ENCODE results near the gene ITIH2.

Gene ITIH2

GRCh38 chr10:7704071-7705016, 1.2 kb downstream of the ITIH2 start:
- Histone ChIP-seq H3K79me1 (ENCODE audit: low read depth, low read length) (no peaks in the 10 kb centered on the region), H3K4me3 (ENCODE audit: low read length in 2 of 2) (no peak overlapping the region), H3K23ac (ENCODE audit: low read depth, low read length, poor library complexity) (no peak overlapping the region), H3K9me3 (replicated peaks in 1 of 2; ENCODE audit: control insufficient read depth in 2 of 2, insufficient read depth in 1 of 2, low read depth in 1 of 2, low read length in 2 of 2) (no peaks in the 10 kb centered on the region), H2BK5ac (ENCODE audit: low read length) (no peak overlapping the region), H2AK5ac (ENCODE audit: low read depth, low read length) (no peak overlapping the region), H2BK15ac (ENCODE audit: low read length) (no peak overlapping the region), H3K18ac (ENCODE audit: low read length) (no peak overlapping the region), H3K14ac (ENCODE audit: low read length) (no peak overlapping the region), H4K91ac (ENCODE audit: low read depth, low read length, poor library complexity) (no peak overlapping the region), H2BK120ac (ENCODE audit: low read depth, low read length) (no peak overlapping the region), H2BK12ac (ENCODE audit: low read length) (no peak overlapping the region), H3K9ac (ENCODE audit: low read depth, low read length, poor library complexity) (no peak overlapping the region), H3K4me2 (ENCODE audit: insufficient read depth, low read length, poor library complexity, severe bottlenecking) (no peak overlapping the region), H3K27ac (replicated peaks; ENCODE audit: low read length) (no peak overlapping the region), H4K8ac (ENCODE audit: low read depth, low read length) (no peak overlapping the region), H3K4ac (ENCODE audit: low read length) (no peak overlapping the region), H3K27me3 (ENCODE audit: control insufficient read depth in 3 of 3, insufficient read depth in 3 of 3, low read depth in 1 of 3, low read length in 3 of 3) (peaks cover 0 to 6% (median 0%) of the 10 kb centered on the region in 3 experiments), H3K36me3 (replicated peaks in 1 of 2; ENCODE audit: control insufficient read depth in 2 of 2, insufficient read depth in 2 of 2, low read length in 2 of 2) (no peaks in the 10 kb centered on the region), H3K4me1 (ENCODE audit: control insufficient read depth in 2 of 2, insufficient read depth in 1 of 2, low read depth in 1 of 2, low read length in 2 of 2) (no peaks in the 10 kb centered on the region), H2AFZ (ENCODE audit: low read length) (no peak overlapping the region)
- no CpG with 5 or more reads among the region's 8 CpGs for WGBS, 2 donors (ENCODE audit: extremely low coverage in 2 of 2, insufficient read length in 2 of 2, insufficient replicate concordance in 1 of 2)
- DNase-seq (ENCODE audit: low spot score): no peak

- H3K14ac ChIP-seq (ENCODE audit: low read length): no peak overlapping the region
- H4K91ac ChIP-seq (ENCODE audit: low read depth, low read length, poor library complexity): no peak overlapping the region
- H3K27me3 ChIP-seq (ENCODE audit: control insufficient read depth in 3 of 3, insufficient read depth in 3 of 3, low read depth in 1 of 3, low read length in 3 of 3): peaks cover 0 to 6% (median 0%) of the 10 kb centered on the region in 3 experiments
These were observed 2.2 kb downstream of the ITIH2 start for GRCh38 chr10:7705341-7705740.

GRCh38 chr10:7706534-7707073, 3.5 kb downstream of the ITIH2 start:
- no peaks in the 10 kb centered on the region for H3K79me1 ChIP-seq (ENCODE audit: low read depth, low read length)
- no peaks in the 10 kb centered on the region for H3K4me1 ChIP-seq (ENCODE audit: control insufficient read depth in 2 of 2, insufficient read depth in 1 of 2, low read depth in 1 of 2, low read length in 2 of 2)
- no peak overlapping the region for H3K4ac ChIP-seq (ENCODE audit: low read length)

More at GRCh38 chr10:7705341-7705740, 2.2 kb downstream of the ITIH2 start:
- Histone ChIP-seq H2BK12ac (ENCODE audit: low read length) (no peak overlapping the region), H3K18ac (ENCODE audit: low read length) (no peak overlapping the region), H3K4ac (ENCODE audit: low read length) (no peak overlapping the region), H3K4me1 (ENCODE audit: control insufficient read depth in 2 of 2, insufficient read depth in 1 of 2, low read depth in 1 of 2, low read length in 2 of 2) (no peaks in the 10 kb centered on the region), H3K27ac (replicated peaks; ENCODE audit: low read length) (no peak overlapping the region), H2BK120ac (ENCODE audit: low read depth, low read length) (no peak overlapping the region), H2AFZ (ENCODE audit: low read length) (no peak overlapping the region), H4K8ac (ENCODE audit: low read depth, low read length) (no peak overlapping the region), H2BK5ac (ENCODE audit: low read length) (no peak overlapping the region), H3K9me3 (replicated peaks in 1 of 2; ENCODE audit: control insufficient read depth in 2 of 2, insufficient read depth in 1 of 2, low read depth in 1 of 2, low read length in 2 of 2) (no peaks in the 10 kb centered on the region), H3K23ac (ENCODE audit: low read depth, low read length, poor library complexity) (no peak overlapping the region), H3K4me3 (ENCODE audit: low read length in 2 of 2) (no peak overlapping the region), H3K9ac (ENCODE audit: low read depth, low read length, poor library complexity) (no peak overlapping the region), H2BK15ac (ENCODE audit: low read length) (no peak overlapping the region), H2AK5ac (ENCODE audit: low read depth, low read length) (no peak overlapping the region), H3K36me3 (replicated peaks in 1 of 2; ENCODE audit: control insufficient read depth in 2 of 2, insufficient read depth in 2 of 2, low read length in 2 of 2) (no peaks in the 10 kb centered on the region), H3K4me2 (ENCODE audit: insufficient read depth, low read length, poor library complexity, severe bottlenecking) (no peak overlapping the region), H3K79me1 (ENCODE audit: low read depth, low read length) (no peaks in the 10 kb centered on the region)
- no peak for DNase-seq (ENCODE audit: low spot score)
- no CpG with 5 or more reads among the region's 3 CpGs for WGBS, 2 donors (ENCODE audit: extremely low coverage in 2 of 2, insufficient read length in 2 of 2, insufficient replicate concordance in 1 of 2)

GRCh38 chr10:7707102-7707501, 4.0 kb downstream of the ITIH2 start:
- H2BK15ac ChIP-seq (ENCODE audit: low read length): no peak overlapping the region
- no peak overlapping the region for H3K18ac ChIP-seq (ENCODE audit: low read length)
- H3K14ac ChIP-seq (ENCODE audit: low read length): no peak overlapping the region
- WGBS, 2 donors (ENCODE audit: extremely low coverage in 2 of 2, insufficient read length in 2 of 2, insufficient replicate concordance in 1 of 2): no CpG with 5 or more reads among the region's 4 CpGs
- H3K9ac ChIP-seq (ENCODE audit: low read depth, low read length, poor library complexity): no peak overlapping the region
- no peaks in the 10 kb centered on the region for H3K9me3 ChIP-seq (replicated peaks in 1 of 2; ENCODE audit: control insufficient read depth in 2 of 2, insufficient read depth in 1 of 2, low read depth in 1 of 2, low read length in 2 of 2)
- no peaks in the 10 kb centered on the region for H3K4me1 ChIP-seq (ENCODE audit: control insufficient read depth in 2 of 2, insufficient read depth in 1 of 2, low read depth in 1 of 2, low read length in 2 of 2)
- no peak overlapping the region for H3K27ac ChIP-seq (replicated peaks; ENCODE audit: low read length)
- H3K4me3 ChIP-seq (ENCODE audit: low read length in 2 of 2): no peak overlapping the region
- H3K4me2 ChIP-seq (ENCODE audit: insufficient read depth, low read length, poor library complexity, severe bottlenecking): no peak overlapping the region
- no peak overlapping the region for H2AK5ac ChIP-seq (ENCODE audit: low read depth, low read length)
- H2AFZ ChIP-seq (ENCODE audit: low read length): no peak overlapping the region
- H3K4ac ChIP-seq (ENCODE audit: low read length): no peak overlapping the region
- no peak overlapping the region for H2BK120ac ChIP-seq (ENCODE audit: low read depth, low read length)
- H2BK12ac ChIP-seq (ENCODE audit: low read length): no peak overlapping the region
- no peak overlapping the region for H4K8ac ChIP-seq (ENCODE audit: low read depth, low read length)
- no peaks in the 10 kb centered on the region for H3K36me3 ChIP-seq (replicated peaks in 1 of 2; ENCODE audit: control insufficient read depth in 2 of 2, insufficient read depth in 2 of 2, low read length in 2 of 2)
- H3K79me1 ChIP-seq (ENCODE audit: low read depth, low read length): no peaks in the 10 kb centered on the region
- no peak for DNase-seq (ENCODE audit: low spot score)
- no peak overlapping the region for H4K91ac ChIP-seq (ENCODE audit: low read depth, low read length, poor library complexity)
- no peak overlapping the region for H2BK5ac ChIP-seq (ENCODE audit: low read length)
- no peak overlapping the region for H3K23ac ChIP-seq (ENCODE audit: low read depth, low read length, poor library complexity)
- H3K27me3 ChIP-seq (ENCODE audit: control insufficient read depth in 3 of 3, insufficient read depth in 3 of 3, low read depth in 1 of 3, low read length in 3 of 3): peaks cover 0 to 6% (median 0%) of the 10 kb centered on the region in 3 experiments

More at GRCh38 chr10:7706534-7707073, 3.5 kb downstream of the ITIH2 start:
- Histone ChIP-seq H3K18ac (ENCODE audit: low read length) (no peak overlapping the region), H4K91ac (ENCODE audit: low read depth, low read length, poor library complexity) (no peak overlapping the region), H3K27me3 (ENCODE audit: control insufficient read depth in 3 of 3, insufficient read depth in 3 of 3, low read depth in 1 of 3, low read length in 3 of 3) (peaks cover 0 to 6% (median 0%) of the 10 kb centered on the region in 3 experiments), H2BK15ac (ENCODE audit: low read length) (no peak overlapping the region), H2BK12ac (ENCODE audit: low read length) (no peak overlapping the region), H3K9me3 (replicated peaks in 1 of 2; ENCODE audit: control insufficient read depth in 2 of 2, insufficient read depth in 1 of 2, low read depth in 1 of 2, low read length in 2 of 2) (no peaks in the 10 kb centered on the region), H3K4me2 (ENCODE audit: insufficient read depth, low read length, poor library complexity, severe bottlenecking) (no peak overlapping the region), H3K14ac (ENCODE audit: low read length) (no peak overlapping the region), H2AK5ac (ENCODE audit: low read depth, low read length) (no peak overlapping the region), H3K27ac (replicated peaks; ENCODE audit: low read length) (no peak overlapping the region), H2AFZ (ENCODE audit: low read length) (no peak overlapping the region), H4K8ac (ENCODE audit: low read depth, low read length) (no peak overlapping the region), H2BK120ac (ENCODE audit: low read depth, low read length) (no peak overlapping the region), H3K36me3 (replicated peaks in 1 of 2; ENCODE audit: control insufficient read depth in 2 of 2, insufficient read depth in 2 of 2, low read length in 2 of 2) (no peaks in the 10 kb centered on the region), H3K4me3 (ENCODE audit: low read length in 2 of 2) (no peak overlapping the region), H2BK5ac (ENCODE audit: low read length) (no peak overlapping the region), H3K9ac (ENCODE audit: low read depth, low read length, poor library complexity) (no peak overlapping the region), H3K23ac (ENCODE audit: low read depth, low read length, poor library complexity) (no peak overlapping the region)
- DNase-seq (ENCODE audit: low spot score): no peak
- no CpG with 5 or more reads among the region's 4 CpGs for WGBS, 2 donors (ENCODE audit: extremely low coverage in 2 of 2, insufficient read length in 2 of 2, insufficient replicate concordance in 1 of 2)
